ENCODE data around the gene ITGAL. TPM values are rescaled to one million over a fixed set of nuclear protein-coding genes. Genes with fewer than 3 reads are reported as not detected.

ITGAL gene
- total RNA-seq, 1 experiment from 2014 or later = not detected

GRCh38 chr16:30511509-30511908 lies 39.0 kb downstream of the ITGAL start:
- Histone ChIP-seq H3K27me3 (ENCODE audit: insufficient read depth, low read length) (no peaks in the 10 kb centered on the region), H3K23me2 (ENCODE audit: insufficient read length, low read depth, low read length, poor library complexity, severe bottlenecking) (no peaks in the 10 kb centered on the region), H2AFZ (ENCODE audit: low read length) (no peak overlapping the region), H3K4me1 (ENCODE audit: insufficient read depth, low read length) (no peaks in the 10 kb centered on the region), H4K8ac (replicated peaks; ENCODE audit: insufficient read length, low read depth, low read length) (no peak overlapping the region), H2BK120ac (ENCODE audit: low read depth, low read length, poor library complexity, severe bottlenecking) (no peak overlapping the region), H4K5ac (ENCODE audit: insufficient read length, low read depth, low read length) (no peak overlapping the region), H3K56ac (ENCODE audit: insufficient read length, low read depth, low read length) (no peak overlapping the region), H4K91ac (ENCODE audit: insufficient read length, low read depth, low read length) (no peak overlapping the region), H3K9me3 (ENCODE audit: control insufficient read depth, low read depth, low read length) (no peaks in the 10 kb centered on the region), H4K20me1 (ENCODE audit: control insufficient read depth, insufficient read depth, insufficient read length) (no peaks in the 10 kb centered on the region), H2AK5ac (ENCODE audit: insufficient read length, low read length) (no peak overlapping the region), H2BK12ac (ENCODE audit: insufficient read length, low read depth, low read length) (no peak overlapping the region), H2BK5ac (ENCODE audit: insufficient read length, low read length) (no peak overlapping the region), H3K4ac (ENCODE audit: low read depth, low read length) (no peak overlapping the region), H3K23ac (ENCODE audit: insufficient read length, low read depth, low read length) (no peak overlapping the region), H3T11ph (ENCODE audit: low read length) (no peak overlapping the region), H3K79me1 (ENCODE audit: insufficient read depth, low read depth, low read length, poor library complexity, severe bottlenecking) (no peaks in the 10 kb centered on the region), H3K27ac (ENCODE audit: insufficient read length, low read depth, low read length) (no peak overlapping the region), H3K14ac (ENCODE audit: insufficient read depth, low read length) (no peak overlapping the region), H3K18ac (ENCODE audit: insufficient read length, low read depth, low read length) (no peak overlapping the region), H3K4me2 (ENCODE audit: insufficient read depth, insufficient read length, low read length) (no peak overlapping the region), H2BK15ac (ENCODE audit: low read depth, low read length) (no peak overlapping the region), H3K79me2 (ENCODE audit: insufficient read depth, low read length) (no peaks in the 10 kb centered on the region), H3K9ac (ENCODE audit: extremely low read depth, insufficient read length, low read length) (no peak overlapping the region), H2BK20ac (ENCODE audit: low read depth, low read length, poor library complexity, severe bottlenecking) (no peak overlapping the region)
- peaks cover 12% of the 10 kb centered on the region for H3K27me3 Mint-ChIP-seq (ENCODE audit: low read depth)
- no peak overlapping the region; a peak in 1 of 5 replicates for H3K4me3 Mint-ChIP-seq
- WGBS (ENCODE audit: extremely low coverage, insufficient read length, low lambda C conversion rate) = no CpG with 5 or more reads among the region's 3 CpGs
- no peak for TF ChIP-seq CTCF (conservative IDR thresholded peaks at IDR 0.05)
- DNase-seq = no peak
- no peak overlapping the region for H3K27ac Mint-ChIP-seq
- H3K4me1 Mint-ChIP-seq = no peaks in the 10 kb centered on the region
- no peaks in the 10 kb centered on the region for H3K9me3 Mint-ChIP-seq
- H3K36me3 Mint-ChIP-seq (ENCODE audit: insufficient read depth in 1 of 3, low read depth in 3 of 3) = no peaks in the 10 kb centered on the region

All from H9 (cell line).